HTR-8/SVneo (cell line): Measurements from ENCODE around the gene RAB4B.
A peak's percentile ranks its signal among the peaks of the same experiment; 100 is the strongest.
"Not testable (repeated sequence)": the region's sequence is repeated elsewhere in the genome, so short reads cannot be mapped to it uniquely, and the experiment has no call there.

Source experiments
- DNase-seq: peaks from one replicate; pipeline ENCODE4 v3.0.0; 2011; ENCODE audit warnings: low spot score, mixed read lengths; ENCODE audit not compliant: insufficient read length
- FAIRE-seq: peaks from 2 replicates; lab custom pipeline; 2011; peaks lifted over from hg19 to GRCh38; lab: Jason Lieb, UNC

RAB4B gene

DNA sequence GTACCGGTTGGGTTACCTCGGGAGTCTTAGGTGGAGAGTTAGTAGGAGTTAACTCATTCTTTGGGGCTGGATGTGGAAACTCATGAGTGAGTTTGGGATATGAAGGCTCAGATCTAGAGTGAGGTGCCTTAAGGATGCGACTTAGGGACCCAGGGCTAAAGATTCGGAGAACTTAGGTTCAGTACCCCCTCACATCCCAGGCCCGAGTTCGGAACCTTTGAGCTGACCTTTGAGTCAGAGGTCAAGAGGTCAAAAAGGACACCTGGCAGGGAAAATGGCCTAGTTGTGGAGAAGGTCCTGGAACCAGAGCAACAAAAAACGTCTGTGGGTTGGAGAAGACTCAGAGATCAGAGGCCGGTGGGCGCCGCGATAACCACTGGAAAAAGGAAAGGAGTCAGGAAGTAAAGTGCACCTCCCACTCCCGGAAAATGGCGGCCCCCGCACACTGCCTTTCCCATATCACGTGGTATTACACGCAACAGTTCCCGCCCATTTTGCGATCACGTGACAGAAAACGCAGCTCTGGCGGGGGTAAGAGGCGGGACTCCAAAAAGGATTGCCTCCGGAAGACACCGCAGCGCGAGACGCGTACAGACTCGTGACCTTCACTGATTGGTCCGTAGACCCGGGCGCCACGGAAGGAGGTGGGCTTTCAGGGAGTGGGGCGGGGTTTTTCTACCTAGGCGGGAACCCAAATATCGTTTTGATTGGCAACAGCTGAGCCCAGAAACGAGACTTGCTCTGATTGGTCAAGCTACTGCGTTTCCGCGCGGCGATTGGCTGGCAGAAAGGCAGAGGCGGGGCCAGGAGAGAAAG lies 27.8 kb upstream of the RAB4B start, which contains the start of gene ACTMAP:
Gene ACTMAP (minus strand): TSS at position 420 of the 816 bp plus-strand sequence. CDS start 674 bp downstream, outside the sequence.
- FAIRE-seq (peak; percentile 88), DNase-seq (peak; percentile 98)

DNA sequence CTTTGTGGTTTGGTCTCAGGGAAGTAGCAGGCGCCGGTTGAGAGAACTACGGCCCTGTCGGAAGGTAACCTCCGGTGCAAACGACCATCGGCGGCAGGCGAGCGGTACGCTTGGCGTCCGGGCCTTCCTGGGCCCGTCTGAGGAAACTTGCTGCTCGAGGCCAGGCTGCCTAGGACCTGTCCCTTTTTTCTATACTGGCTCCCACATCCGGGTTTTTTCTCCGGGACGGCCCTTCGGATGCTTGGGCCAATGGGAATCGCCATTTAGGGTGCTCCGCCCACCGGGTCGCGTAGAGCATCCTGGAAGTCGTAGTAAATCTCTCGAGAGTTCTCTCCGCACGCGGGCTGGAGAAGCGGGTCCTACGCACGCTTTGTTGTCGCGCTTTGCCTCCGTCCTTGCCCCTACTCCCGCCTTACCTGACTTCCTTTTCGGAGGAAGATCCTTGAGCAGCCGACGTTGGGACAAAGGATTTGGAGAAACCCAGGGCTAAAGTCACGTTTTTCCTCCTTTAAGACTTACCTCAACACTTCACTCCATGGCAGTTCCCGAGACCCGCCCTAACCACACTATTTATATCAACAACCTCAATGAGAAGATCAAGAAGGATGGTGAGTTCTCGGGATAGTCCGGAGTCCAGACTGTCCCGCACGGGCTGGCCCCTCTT lies 27.0 kb upstream of the RAB4B start, which contains the start of gene SNRPA:
Gene SNRPA (plus strand): TSS at position 330 of the 664 bp plus-strand sequence. CDS start 206 bp downstream, at position 536.
- peak; percentile 95 for DNase-seq
- FAIRE-seq, result peak; percentile 51

DNA sequence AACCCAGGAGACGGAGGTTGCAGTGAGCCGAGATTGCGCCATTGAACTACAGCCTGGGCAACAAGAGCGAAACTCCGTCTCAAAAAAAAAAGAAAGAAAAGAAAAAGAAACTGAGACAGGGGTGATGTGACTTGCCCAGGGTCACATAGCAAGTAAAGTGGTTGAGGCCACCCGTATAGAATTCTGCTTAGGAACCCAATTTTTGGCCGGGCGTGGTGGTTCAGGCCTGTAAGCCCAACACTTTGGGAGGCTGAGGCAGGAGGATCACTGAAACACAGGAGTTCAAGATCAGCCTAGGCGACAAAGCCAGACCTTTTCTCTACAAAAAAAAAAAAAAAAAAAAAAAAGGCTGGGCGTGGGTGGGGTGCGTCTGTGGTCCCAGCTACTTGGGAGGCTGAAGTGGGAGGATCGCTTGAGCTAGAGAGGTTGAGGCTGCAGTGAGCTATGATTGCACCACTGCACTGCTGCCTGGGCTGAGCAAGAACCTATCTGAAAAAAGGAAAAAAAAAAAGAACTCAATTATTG lies 25.7 kb upstream of the RAB4B start:
- FAIRE-seq (no peak), DNase-seq (no peak)

DNA sequence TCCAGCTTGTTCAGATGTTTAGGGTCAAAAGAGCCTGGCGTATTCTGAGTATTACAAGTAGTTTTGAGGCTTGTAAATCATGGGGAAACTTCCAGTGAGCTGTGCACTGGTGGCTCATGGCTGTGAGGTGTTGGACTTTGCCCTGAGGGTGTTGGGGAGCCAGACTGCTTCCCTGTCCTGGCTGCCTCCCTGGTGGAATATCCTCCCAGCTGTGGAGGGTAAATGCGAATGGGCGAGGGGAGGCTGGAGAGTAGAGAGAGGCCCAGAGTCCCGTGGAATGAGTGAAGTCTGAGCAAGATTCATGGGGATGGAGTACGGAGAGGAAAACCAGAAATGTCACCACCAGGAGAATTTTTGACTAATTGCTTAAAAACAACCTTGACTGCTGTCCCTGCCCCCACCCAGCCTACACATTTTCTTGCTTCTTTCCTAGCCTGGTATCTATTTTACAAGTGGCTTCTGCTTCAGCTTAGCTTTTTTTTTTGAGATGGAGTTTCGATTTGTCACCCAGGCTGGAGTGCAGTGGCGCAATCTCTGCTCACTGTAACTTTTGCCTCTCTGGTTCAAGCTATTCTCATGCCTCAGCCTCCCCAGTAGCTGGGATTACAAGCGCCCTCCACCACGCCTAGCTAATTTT lies 23.3 kb upstream of the RAB4B start:
- DNase-seq, result no peak
- no peak for FAIRE-seq

DNA sequence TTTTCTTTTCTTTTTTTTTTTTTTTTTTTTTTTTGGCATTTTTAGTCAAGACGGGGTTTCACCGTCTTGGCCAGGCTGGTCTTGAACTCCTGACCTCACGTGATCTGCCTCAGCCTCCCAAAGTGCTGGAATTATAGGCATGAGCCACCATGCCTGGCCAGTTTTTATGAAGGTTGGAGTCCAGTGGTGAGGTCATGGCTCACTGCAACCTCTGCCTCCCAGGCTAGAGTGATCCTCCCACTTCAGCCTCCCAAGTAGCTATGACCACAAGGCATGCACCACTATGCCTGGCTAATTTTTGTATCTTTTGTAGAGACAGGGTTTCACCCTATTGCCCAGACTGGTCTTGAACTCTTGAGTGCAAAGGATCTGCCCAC lies 22.8 kb upstream of the RAB4B start:
- DNase-seq (no peak), FAIRE-seq (no peak)

DNA sequence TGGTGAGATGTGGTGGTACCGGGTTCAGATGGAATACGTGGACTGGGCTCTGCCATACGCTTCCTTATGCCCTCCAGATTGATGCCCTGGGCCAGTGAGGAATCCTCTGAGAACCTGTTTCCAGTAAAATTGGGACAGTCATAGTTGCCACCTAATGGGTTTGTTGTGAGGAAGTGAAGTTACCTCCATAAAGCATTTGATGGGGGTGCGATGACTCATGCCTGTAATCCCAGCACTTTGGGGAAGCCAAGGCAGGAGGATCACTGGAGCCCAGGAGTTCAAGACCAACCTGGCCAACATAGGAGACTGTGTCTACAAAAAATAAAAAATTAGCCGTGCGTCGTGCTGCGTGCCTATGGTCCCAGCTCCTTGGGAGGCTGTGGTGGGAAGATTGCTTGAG lies 22.3 kb upstream of the RAB4B start:
- DNase-seq (no peak), FAIRE-seq (no peak)

DNA sequence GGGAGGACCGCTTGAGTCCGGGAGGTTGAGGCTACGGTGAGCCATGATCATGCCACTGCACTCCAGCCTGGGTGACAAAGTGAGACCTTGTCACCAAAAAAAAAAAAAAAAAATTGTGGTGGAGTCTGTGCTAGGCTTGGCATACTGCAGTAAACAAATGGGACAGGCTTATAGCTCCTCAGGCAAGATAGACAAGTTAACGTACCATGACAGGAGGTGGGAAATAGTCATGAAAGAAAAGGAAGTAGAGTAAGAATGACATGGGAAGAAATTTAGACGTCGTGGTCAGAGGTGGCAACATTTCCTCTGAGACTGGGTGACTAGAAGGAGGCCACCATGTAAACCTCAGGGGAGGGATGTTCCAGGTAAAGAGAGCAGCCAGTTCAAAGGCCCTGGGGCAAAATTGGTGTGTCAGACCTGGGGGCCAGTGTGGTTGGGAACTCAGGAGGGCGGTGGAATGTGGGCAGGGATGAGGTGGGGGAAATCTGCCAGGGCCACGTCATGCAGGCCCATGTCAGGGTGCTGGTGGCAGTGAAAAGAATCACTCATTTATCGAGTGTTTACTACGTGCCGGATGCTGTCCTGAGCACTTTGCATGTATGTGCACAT lies 21.4 kb upstream of the RAB4B start:
- DNase-seq (no peak), FAIRE-seq (no peak)

DNA sequence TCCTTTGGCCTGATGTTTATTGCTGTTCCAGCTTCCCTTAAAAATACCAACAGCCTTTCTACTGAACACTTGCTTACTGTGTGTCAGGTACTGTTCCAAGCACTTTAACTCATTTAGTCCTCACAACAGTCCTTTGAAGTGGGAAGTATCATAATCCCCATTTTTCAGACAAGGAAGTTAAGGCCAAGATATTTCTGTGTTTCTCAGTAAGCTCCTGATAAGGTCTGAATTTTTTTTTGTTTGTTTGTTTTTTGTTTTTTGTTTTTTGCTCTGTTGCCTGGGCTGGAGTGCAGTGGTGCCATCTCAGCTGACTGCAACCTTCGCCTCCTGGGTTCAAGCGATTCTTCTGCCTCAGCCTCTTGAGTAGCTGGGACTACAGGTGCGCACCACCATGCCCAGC lies 19.6 kb upstream of the RAB4B start:
- DNase-seq (no peak), FAIRE-seq (no peak)

DNA sequence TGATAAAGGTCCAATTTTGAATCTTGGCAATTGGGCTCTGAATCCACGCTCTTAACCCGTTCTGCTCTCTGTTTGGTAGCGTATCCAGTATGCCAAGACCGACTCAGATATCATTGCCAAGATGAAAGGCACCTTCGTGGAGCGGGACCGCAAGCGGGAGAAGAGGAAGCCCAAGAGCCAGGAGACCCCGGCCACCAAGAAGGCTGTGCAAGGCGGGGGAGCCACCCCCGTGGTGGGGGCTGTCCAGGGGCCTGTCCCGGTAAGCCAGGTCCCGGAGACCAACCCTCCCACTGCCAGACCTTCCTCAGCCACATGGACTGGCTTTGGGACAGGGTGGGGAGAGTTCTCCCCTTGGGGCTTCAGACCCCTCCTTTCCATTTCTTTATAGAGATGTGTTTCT lies 18.7 kb upstream of the RAB4B start:
- FAIRE-seq (no peak), DNase-seq (no peak)

DNA sequence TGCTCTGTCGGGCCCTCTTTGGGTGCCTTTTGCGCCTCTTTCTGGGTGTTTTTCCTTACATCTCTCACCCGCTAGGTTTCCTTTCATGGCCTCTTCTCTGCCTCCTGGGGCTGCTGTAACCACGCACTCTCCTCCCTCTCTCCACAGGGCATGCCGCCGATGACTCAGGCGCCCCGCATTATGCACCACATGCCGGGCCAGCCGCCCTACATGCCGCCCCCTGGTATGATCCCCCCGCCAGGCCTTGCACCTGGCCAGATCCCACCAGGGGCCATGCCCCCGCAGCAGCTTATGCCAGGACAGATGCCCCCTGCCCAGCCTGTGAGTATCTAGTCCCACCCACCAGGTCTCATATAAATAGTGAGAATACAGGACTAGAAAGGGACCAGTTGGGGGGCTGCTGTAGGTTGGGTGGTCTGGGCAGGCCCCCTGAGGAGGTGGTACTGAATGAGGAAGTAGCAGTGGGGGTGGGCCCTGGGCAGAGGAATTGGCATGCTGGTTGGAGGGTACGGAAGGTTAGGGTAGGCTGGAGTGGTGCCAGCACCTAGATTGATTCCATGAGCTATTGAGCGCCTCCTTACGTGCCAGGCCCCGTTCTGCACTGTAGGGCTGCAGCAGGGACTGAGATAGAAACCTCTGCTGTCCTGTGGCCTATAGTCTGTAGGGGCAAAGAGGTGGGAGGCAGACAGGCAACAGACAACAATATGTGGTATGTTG lies 15.1 kb upstream of the RAB4B start:
- FAIRE-seq (no peak), DNase-seq (no peak)

DNA sequence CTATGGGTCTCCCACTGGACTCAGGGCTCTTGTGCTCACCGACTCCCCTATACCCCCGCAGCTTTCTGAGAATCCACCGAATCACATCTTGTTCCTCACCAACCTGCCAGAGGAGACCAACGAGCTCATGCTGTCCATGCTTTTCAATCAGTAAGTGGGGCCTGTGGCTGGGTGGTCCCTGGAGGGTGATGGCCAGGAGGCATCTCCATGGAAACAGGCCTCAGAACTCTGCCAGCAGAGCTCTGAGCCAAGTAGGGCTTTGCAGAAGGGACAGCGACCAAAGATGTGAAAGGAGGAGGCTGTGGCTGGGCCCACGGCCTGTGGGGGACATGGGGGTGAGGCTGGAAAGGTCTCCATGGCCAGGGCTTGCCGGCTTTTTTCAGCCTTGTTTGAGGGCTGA lies 14.5 kb upstream of the RAB4B start:
- no peak for FAIRE-seq

DNA sequence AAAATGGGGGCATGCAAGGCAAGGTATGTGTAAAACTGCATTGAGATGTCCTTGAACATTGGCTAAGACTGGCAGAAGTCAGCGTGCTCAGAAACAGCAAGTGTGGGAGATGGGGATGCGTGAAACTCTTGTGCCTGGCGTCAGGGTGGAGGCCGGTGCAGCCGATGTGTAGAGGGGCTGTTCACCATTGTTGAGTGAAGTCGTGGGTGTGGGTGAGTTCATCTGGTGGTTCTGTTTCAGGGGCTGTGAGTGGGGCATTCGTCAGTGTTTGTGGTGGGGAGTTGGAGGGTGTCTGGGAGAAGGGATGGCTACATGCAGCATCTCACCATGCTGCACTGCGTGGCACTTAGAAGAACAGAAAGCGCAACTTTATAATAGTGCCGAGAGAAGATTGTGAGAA lies 14.1 kb upstream of the RAB4B start:
- no peak for DNase-seq
- FAIRE-seq, result no peak

More for the DNA sequence above, 14.5 kb upstream of the RAB4B start:
- DNase-seq, result no peak

DNA sequence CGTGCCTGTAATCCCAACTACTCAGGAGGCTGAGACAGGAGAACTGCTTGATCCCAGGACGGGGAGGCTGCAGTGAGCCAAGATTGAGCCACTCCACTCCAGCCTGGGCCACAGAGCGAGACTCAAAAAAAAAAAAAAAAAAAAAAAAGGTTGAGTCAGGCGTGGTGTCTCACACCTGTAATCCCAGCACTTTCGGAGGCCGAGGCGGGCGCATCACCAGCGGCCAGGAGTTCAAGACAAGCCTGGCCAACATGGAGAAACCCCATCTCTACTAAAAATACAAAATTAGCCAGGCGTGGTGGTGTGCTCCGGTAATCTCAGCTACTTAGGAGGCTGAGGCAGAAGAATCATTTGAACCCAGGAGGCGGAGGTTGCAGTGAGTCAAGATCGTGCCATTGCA lies 11.7 kb upstream of the RAB4B start:
- FAIRE-seq, DNase-seq: not testable (repeated sequence)

DNA sequence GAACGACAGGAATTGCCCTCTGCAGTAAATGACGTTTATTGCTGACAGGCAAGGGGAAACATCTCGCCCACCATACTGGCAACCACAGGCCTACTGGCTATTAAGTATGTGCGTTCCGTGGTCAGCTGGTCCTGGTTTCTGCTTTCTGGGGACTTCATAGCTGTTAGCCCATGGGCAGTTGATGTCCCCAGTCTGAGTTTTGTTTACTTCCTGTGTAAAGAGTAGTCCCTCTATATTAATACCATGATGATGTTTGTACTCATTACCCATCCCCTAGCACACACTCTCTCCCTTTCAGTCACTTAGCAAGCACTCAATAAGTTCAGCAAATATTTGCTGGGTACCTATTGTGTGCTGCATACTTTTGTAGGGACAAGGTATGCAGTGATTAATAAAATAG lies 9.2 kb upstream of the RAB4B start:
- FAIRE-seq, result no peak

DNA sequence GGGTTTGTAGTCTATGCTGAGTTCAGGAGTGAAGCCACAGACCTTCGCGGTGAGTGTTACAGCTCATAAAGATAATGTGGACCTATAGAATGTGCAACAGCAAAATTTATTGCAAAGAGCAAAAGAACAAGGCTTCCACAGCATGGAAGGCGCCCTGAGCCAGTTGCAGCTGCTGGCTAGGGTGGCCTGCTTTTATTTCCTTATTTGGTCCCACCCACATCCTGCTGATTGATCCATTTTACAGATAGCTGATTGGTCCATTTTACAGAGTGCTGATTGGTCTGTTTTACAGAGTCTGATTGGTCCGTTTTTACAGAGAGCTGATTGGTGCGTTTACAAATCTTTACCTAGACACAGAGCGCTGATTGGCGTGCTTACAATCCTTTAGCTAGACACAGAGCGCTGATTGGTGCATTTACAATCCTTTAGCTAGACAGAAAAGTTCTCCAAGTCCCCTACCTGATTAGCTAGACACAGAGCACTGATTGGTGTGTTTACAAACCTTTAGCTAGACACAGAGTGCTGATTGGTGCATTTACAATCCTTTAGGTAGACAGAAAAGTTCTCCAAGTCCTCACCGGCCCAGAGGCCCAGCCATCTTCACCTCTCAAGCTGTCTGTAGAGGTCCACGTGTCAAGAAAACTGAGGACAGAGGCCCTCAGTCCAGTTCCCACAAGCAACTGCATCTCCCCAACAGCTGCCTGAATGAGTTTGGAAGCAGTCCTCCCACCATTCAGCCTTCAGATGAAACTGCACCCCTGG lies 6.8 kb upstream of the RAB4B start:
- DNase-seq, FAIRE-seq: not testable (repeated sequence)

More for the DNA sequence above, 9.2 kb upstream of the RAB4B start:
- no peak for DNase-seq

DNA sequence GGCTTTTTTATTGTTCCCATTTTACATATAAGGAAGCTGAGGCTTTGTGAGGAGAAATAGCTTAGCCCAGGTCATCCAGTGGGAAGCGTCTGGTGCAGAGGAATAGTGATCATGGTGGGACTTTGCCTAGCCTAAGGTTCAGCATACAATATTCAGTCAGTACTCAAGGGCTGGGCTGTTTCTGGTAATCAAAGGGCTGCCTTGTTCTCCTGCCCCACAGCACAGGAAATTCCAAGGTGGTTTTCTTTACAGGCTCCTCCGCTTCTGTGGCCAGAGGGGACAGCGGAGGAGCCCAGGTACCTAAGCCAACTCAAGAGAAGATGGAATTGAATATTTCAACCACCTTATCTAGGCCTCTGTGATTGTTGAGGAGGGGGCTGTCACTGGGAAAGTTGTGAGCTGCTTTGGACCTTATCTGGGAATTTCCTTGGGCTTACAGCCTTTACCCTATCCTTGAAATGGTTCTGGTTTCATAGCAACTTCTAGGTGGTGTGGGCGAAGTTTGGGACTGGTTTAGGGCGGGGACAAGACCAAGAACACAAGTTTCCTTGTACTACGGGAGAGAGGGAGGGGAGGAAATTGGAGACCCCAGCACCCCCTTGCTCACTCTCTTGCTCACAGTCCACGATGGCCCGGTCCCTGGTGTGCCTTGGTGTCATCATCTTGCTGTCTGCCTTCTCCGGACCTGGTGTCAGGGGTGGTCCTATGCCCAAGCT lies 3.0 kb upstream of the RAB4B start, which contains the start of gene MIA:
Gene MIA (plus strand): TSS at position 606 of the 716 bp plus-strand sequence. CDS start 22 bp downstream, at position 628.
- DNase-seq, result no peak
- FAIRE-seq, result no peak

DNA sequence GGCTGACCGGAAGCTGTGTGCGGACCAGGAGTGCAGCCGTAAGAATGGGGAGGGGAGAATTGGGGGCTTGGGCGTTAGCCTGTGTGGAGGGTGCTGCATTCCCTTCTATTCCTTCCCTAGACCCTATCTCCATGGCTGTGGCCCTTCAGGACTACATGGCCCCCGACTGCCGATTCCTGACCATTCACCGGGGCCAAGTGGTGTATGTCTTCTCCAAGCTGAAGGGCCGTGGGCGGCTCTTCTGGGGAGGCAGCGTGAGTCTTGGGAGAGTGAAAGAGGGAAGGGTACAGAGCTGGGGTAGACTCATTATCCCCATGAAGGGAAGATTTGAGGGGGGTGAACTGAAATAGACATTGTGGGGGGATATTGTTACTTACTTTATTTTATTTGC lies 2.4 kb upstream of the RAB4B start:
- DNase-seq (no peak), FAIRE-seq (no peak)

DNA sequence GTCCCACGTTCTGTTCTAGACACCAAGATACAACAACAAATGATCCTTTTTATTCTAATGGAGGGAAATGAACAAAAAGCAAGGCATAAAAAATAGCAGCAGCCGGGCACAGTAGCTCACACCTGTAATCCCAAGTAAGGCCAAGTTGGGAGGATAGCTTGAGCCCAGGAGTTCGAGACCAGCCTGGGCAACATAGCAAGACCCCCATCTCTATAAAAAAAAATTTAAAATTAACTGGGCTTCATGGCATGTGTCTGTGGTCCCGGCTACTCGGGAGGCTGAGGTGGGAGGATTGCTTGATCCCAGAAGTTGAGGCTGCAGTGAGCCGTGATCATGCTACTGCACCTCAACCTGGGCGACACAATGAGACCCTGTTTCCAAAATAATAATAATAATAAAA lies 1.7 kb upstream of the RAB4B start:
- FAIRE-seq, result no peak

More for the DNA sequence above, 1.7 kb upstream of the RAB4B start:
- DNase-seq, result no peak
